Heart right ventricle (tissue), 16 donors: ENCODE measurements around the gene KCNT1. TPM values are rescaled to one million over a fixed set of nuclear protein-coding genes. Genes with fewer than 3 reads are reported as not detected.

ENCODE experiments used
- ATAC-seq, 8 donors: fragments of 200-7000 bp; cut with Tn5 transposase; one replicate each; pipeline ENCODE4 v1.9.1; 2020; ENCODE audit warnings: mild to moderate bottlenecking in 8 of 8, moderate library complexity in 8 of 8, moderate number of reproducible peaks in 1 of 8
- DNase-seq, 2 donors: peaks; one replicate each; pipeline ENCODE4 v3.0.0-alpha.2; 2020
- H3K27ac ChIP-seq, 10 donors: fragments of 200-600 bp; sonication (generic) in 2 of 10; one replicate each; pipeline versions ENCODE4 v1.5.0 to v1.8.0; 2020 to 2022; ENCODE audit warnings: mild to moderate bottlenecking in 3 of 10
- H3K27me3 ChIP-seq, 7 donors: fragments of 200-600 bp; one replicate each; pipeline ENCODE4 v1.8.0; 2021 to 2022; ENCODE audit warnings: mild to moderate bottlenecking in 2 of 7
- H3K36me3 ChIP-seq, 9 donors: fragments of 200-600 bp; sonication (generic) in 1 of 9; one replicate each; pipeline versions ENCODE4 v1.5.0 to v1.8.0; 2020 to 2022; ENCODE audit warnings: mild to moderate bottlenecking in 2 of 9
- H3K4me1 ChIP-seq, 9 donors: fragments of 200-600 bp; sonication (generic) in 1 of 9; one replicate each; pipeline versions ENCODE4 v1.5.0 to v1.8.0; 2020 to 2022; ENCODE audit warnings: mild to moderate bottlenecking in 4 of 9
- H3K4me3 ChIP-seq, 10 donors: fragments of 200-600 bp; sonication (generic) in 2 of 10; one replicate each; pipeline versions ENCODE4 v1.5.0 to v1.8.0; 2020 to 2022; ENCODE audit warnings: mild to moderate bottlenecking in 7 of 10, moderate library complexity in 2 of 10
- H3K9me3 ChIP-seq, 11 donors: fragments of 200-600 bp in 10 of 11; sonication (generic) in 2 of 11; one replicate each; pipeline versions ENCODE4 v1.5.0 to v1.8.0; 2013 to 2022; ENCODE audit warnings: mild to moderate bottlenecking in 2 of 11, control low read depth in 1 of 11, moderate library complexity in 1 of 11
- WGBS, 2 donors: extraction: QIAGEN DNeasy Blood & Tissue Kit; methylation state at CpG; one replicate each; pipeline ENCODE4 v1.1.7; 2013; ENCODE audit warnings: inconsistent platforms in 1 of 2; 5-methylcytosine and 5-hydroxymethylcytosine counted together
- intact Hi-C, 10 donors: fragments of 100-400 bp; cut with DNase I; formaldehyde crosslinking; loops; one replicate each; pipeline versions ENCODE4 v1.11.1 to v1.14.2; 2022
- polyA plus RNA-seq, 2 donors: library from polyadenylated mRNA; stranded (reverse); fragments of 200-250 nt; gene quantifications; one replicate each; pipeline ENCODE4 v1.2.3, GENCODE V29; 2013
- total RNA-seq, 10 donors: library from RNA; stranded (reverse); fragmentation: NEBNext Ultra II Directional in 3 of 10; extraction: Animal tissue kit (Norgen Biotek cat#: 25700) in 3 of 10; gene quantifications; one replicate each; pipeline versions ENCODE4 v1.2.1 to v1.2.4, GENCODE V29; 2021 to 2023
- TF ChIP-seq, protein P1 (sequence below), 9 donors: fragments of 200-600 bp; sonication (generic) in 2 of 9; IDR thresholded peaks; one replicate each; pipeline versions ENCODE4 v1.5.0 to v1.8.0; 2021 to 2022; ENCODE audit warnings: antibody characterized with exemption in 9 of 9, mild to moderate bottlenecking in 5 of 9, moderate library complexity in 1 of 9
- donor health status: Arrhythmogenic right ventricular cardiomyopathy.
- donor health status: ischemic (EF 13 %, LVEDD 7.1; RV severe dilation, severe dysfunction).
- donor health status: healthy with polysubstance abuse.
- donor health status: DM: no; HTN: yes; CAD: no.
- donor health status: DM: no; HTN: no; CAD: no.
- donor health status: ischemic (EF 25% LVEDD 6.9; RV normal size, moderate dysfunction).
- donor health status: ischemic (EF 25% LVEDD 5.7; RV mildly dilated, moderate dysfunction).
- donor health status: healthy.
- donor health status: DM: yes; HTN: yes; CAD: no.
- donor health status: Ischemic cardiomyopathy.
- donor health status: ischemic (EF 35%, LVEDD 5.7; RV mildly dilated, moderate dysfunction).
- donor health status: nonischemic (EF 11% LVEDD 7.7; RV severe dilation, severe dysfunction).
- donor health status: DM: yes; HTN: yes; CAD: no.
- donor health status: PGD.
- donor health status: ischemic (EF 29% LVEDD 5.4; RV normal size, mild dysfunction).
- donor health status: nonischemic (EF 23%, LVEDD 6.1; RV moderate dilation, normal function).

The KCNT1 gene
- total and polyA plus RNA-seq, 12 donors, result 0.14 to 14.1 (median 4.2) TPM

DNA sequence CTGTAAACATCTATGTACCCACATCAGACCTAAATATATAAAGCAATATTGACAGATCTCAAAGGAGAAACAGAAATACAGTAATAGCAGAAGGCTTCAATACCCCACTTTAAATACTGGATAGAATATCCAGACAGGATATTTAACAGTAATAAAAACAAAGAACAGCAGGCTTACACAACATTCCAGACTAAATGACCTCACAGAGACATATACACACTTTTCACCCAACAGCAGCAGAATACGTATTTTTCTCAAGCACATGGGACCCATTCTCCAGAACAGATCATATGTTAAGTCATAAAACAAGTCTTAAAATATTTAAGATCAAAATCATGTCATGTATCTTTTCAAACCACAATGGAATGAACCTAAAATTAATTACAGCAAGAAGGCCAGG is 128.5 kb downstream of the KCNT1 start:
- no peak for DNase-seq

DNA sequence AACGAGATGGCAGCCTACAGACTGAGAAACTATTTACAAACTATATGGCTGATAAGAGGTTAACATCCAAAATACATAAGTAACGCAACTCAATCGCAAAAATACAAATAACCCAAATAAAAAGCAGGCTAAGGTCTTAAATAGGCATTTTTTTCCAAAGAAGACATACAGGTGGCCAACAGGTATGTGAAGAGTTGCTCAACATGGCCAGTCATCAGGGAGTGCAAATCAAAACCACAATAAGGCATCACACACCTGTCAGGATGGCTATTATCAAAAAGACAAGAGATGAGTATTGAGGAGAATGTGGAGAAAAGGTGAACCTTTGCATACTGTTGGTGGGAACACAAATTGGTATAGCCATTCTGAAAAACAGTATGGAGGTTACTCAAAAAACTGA is 131.9 kb downstream of the KCNT1 start:
- no peak for ATAC-seq
- peaks cover 0 to 10% (median 0%) of the 10 kb centered on the region in 11 donors for H3K9me3 ChIP-seq
- H3K27ac ChIP-seq, result no peak overlapping the region
- no peak for DNase-seq
- intact Hi-C loops, result no loop called here
- TF ChIP-seq, protein P1, sequence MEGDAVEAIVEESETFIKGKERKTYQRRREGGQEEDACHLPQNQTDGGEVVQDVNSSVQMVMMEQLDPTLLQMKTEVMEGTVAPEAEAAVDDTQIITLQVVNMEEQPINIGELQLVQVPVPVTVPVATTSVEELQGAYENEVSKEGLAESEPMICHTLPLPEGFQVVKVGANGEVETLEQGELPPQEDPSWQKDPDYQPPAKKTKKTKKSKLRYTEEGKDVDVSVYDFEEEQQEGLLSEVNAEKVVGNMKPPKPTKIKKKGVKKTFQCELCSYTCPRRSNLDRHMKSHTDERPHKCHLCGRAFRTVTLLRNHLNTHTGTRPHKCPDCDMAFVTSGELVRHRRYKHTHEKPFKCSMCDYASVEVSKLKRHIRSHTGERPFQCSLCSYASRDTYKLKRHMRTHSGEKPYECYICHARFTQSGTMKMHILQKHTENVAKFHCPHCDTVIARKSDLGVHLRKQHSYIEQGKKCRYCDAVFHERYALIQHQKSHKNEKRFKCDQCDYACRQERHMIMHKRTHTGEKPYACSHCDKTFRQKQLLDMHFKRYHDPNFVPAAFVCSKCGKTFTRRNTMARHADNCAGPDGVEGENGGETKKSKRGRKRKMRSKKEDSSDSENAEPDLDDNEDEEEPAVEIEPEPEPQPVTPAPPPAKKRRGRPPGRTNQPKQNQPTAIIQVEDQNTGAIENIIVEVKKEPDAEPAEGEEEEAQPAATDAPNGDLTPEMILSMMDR (IDR thresholded peaks at IDR 0.05), result no peak
- peaks cover 0 to 14% (median 0%) of the 10 kb centered on the region in 9 donors for H3K36me3 ChIP-seq
- no peaks in the 10 kb centered on the region for H3K27me3 ChIP-seq
- no peaks in the 10 kb centered on the region for H3K4me1 ChIP-seq
- 89 to 94% methylated on average over 3 of the region's 3 CpGs for WGBS, 2 donors
- H3K4me3 ChIP-seq, result no peak overlapping the region

More for the DNA sequence above, 128.5 kb downstream of the KCNT1 start:
- Histone ChIP-seq H3K27ac (no peak overlapping the region), H3K27me3 (no peaks in the 10 kb centered on the region), H3K9me3 (peaks cover 0 to 17% (median 0%) of the 10 kb centered on the region in 11 donors), H3K4me3 (no peak overlapping the region), H3K4me1 (no peaks in the 10 kb centered on the region), H3K36me3 (peaks cover 0 to 34% (median 5%) of the 10 kb centered on the region in 9 donors)
- WGBS, 2 donors, result 88 to 96% methylated on average over 1 of the region's 1 CpG
- intact Hi-C loops, result no loop called here
- no peak for ATAC-seq
- TF ChIP-seq, protein P1 (IDR thresholded peaks at IDR 0.05), result no peak

DNA sequence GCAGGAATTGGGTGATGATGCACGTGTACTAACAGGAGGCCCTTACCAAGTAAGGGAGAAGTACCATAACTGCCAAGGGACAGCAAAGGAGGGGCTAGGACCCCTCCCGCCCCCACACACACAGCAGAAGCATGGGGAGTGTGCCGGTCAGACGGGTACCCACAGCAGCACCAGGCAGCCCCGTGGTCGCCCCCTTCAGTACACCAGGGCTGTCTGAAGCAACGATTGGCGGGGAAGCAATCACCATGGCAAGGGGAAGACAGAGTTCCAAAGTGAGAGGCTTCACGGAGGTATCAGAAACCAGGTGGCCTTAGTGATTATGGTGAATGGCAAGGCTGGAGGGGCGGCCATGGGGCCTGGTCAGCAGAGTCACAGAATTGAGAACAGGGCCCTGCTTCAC is 133.1 kb downstream of the KCNT1 start:
- Histone ChIP-seq H3K27me3 (no peaks in the 10 kb centered on the region), H3K4me1 (no peaks in the 10 kb centered on the region), H3K4me3 (no peak overlapping the region), H3K36me3 (peaks cover 0 to 17% (median 0%) of the 10 kb centered on the region in 9 donors), H3K9me3 (no peaks in the 10 kb centered on the region), H3K27ac (no peak overlapping the region)
- 93 to 94% methylated on average over 10 of the region's 10 CpGs for WGBS, 2 donors
- no peak for DNase-seq
- intact Hi-C loops, result no loop called here
- no peak for ATAC-seq
- TF ChIP-seq, protein P1 (IDR thresholded peaks at IDR 0.05), result no peak

DNA sequence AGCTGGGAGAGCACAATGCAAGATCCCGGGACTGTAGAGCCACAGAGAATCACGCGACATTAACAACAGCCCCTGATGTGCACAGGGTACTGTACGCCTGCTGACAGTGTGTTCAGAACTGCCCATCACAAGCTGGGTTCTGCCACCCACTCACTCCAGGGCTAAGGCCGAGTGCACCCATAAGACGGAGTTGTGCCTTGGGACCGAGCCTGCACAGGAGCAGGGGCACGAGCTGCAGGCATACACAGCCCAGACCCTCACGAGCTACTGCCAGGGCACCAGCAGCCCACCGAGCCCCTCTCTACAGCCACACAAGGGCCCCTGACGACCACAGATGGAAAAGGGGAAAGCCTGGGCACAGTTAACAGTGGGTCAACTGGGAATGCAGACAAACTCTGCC is 137.5 kb downstream of the KCNT1 start:
- DNase-seq (no peak), ATAC-seq (no peak)
- intact Hi-C loops, result no loop called here
- Histone ChIP-seq H3K4me3 (no peak overlapping the region), H3K9me3 (peaks cover 0 to 11% (median 0%) of the 10 kb centered on the region in 11 donors), H3K27me3 (no peaks in the 10 kb centered on the region), H3K36me3 (peaks cover 0 to 29% (median 3%) of the 10 kb centered on the region in 9 donors), H3K27ac (no peak overlapping the region), H3K4me1 (peaks cover 0 to 9% (median 0%) of the 10 kb centered on the region in 9 donors)
- TF ChIP-seq, protein P1 (IDR thresholded peaks at IDR 0.05), result no peak
- 95 to 99% methylated on average over 11 of the region's 11 CpGs for WGBS, 2 donors
